Natural killer cell (primary cell): ENCODE results near the gene PTH. TPM values are rescaled to one million over a fixed set of nuclear protein-coding genes. Genes with fewer than 3 reads are reported as not detected.

Experiments used
- ATAC-seq, 3 donors: fragments of 150-1000 bp in 2 of 3; fragments of 200-7000 bp in 1 of 3; cut with Tn5 transposase; 1 replicate in 1 of 3; 2 replicates in 2 of 3; pipeline ENCODE4 v1.10.0; 2021; ENCODE audit warnings: mild to moderate bottlenecking in 2 of 3, moderate library complexity in 2 of 3
- DNase-seq, 2 donors: peaks; one replicate each; pipeline versions ENCODE4 v3.0.0 to v3.0.0-alpha.2; 2013 to 2021; ENCODE audit warnings: mixed read lengths in 1 of 2
- H3K27ac ChIP-seq: one replicate; pipeline ENCODE4 v1.5.1; 2013; ENCODE audit warnings: mild to moderate bottlenecking, low read length
- H3K27me3 ChIP-seq: one replicate; pipeline ENCODE4 v1.6.1; 2013; ENCODE audit warnings: low read length; ENCODE audit not compliant: control insufficient read depth, insufficient read depth
- H3K36me3 ChIP-seq: one replicate; pipeline ENCODE4 v1.6.1; 2013; ENCODE audit warnings: low read length; ENCODE audit not compliant: control insufficient read depth, insufficient read depth
- H3K4me1 ChIP-seq: one replicate; pipeline ENCODE4 v1.6.1; 2013; ENCODE audit warnings: low read length; ENCODE audit not compliant: control insufficient read depth, insufficient read depth
- H3K4me3 ChIP-seq: one replicate; pipeline ENCODE4 v1.5.1; 2013; ENCODE audit warnings: low read length
- H3K9me3 ChIP-seq: one replicate; pipeline ENCODE4 v1.6.1; 2013; ENCODE audit warnings: low read length; ENCODE audit not compliant: control insufficient read depth, insufficient read depth
- H3K27ac Mint-ChIP-seq, 2 donors: one replicate each; pipeline ENCODE4 v1.8.0; 2022; ENCODE audit warnings: mild to moderate bottlenecking in 2 of 2, mixed read lengths in 2 of 2, moderate library complexity in 1 of 2
- H3K27me3 Mint-ChIP-seq, 2 donors: one replicate each; pipeline ENCODE4 v1.8.0; 2022; ENCODE audit warnings: low read depth in 2 of 2, mixed read lengths in 2 of 2
- H3K36me3 Mint-ChIP-seq: one replicate; pipeline ENCODE4 v1.8.0; 2022; ENCODE audit warnings: mixed read lengths
- H3K4me1 Mint-ChIP-seq, 2 donors: one replicate each; pipeline ENCODE4 v1.8.0; 2022; ENCODE audit warnings: mixed read lengths in 2 of 2
- H3K4me3 Mint-ChIP-seq: one replicate; pipeline ENCODE4 v1.8.0; 2022; ENCODE audit warnings: mild to moderate bottlenecking, moderate library complexity, mixed read lengths
- H3K9me3 Mint-ChIP-seq, 2 donors: one replicate each; pipeline ENCODE4 v1.8.0; 2022; ENCODE audit warnings: mixed read lengths in 2 of 2
- CTCF ChIP-seq: fragments of 200-600 bp; IDR thresholded peaks from one replicate; pipeline ENCODE4 v1.8.0; 2022; ENCODE audit warnings: antibody characterized with exemption
- WGBS: methylation state at CpG from one replicate; pipeline ENCODE4 v1.1.7; 2013; ENCODE audit warnings: missing lambda C conversion rate; ENCODE audit not compliant: insufficient coverage; 5-methylcytosine and 5-hydroxymethylcytosine counted together
- intact Hi-C: fragments of 100-400 bp; cut with micrococcal nuclease; formaldehyde crosslinking; loops from one replicate; pipeline ENCODE4 v1.14.2; 2022
- total RNA-seq, 4 donors: library from RNA; stranded (reverse); fragments of 120-200 nt in 1 of 4; gene quantifications; one replicate each; pipeline versions ENCODE4 v1.2.3 to v1.2.4, GENCODE V29; 2013 to 2022

The PTH gene
- total RNA-seq, 3 donors from 2014 or later (not counting 1 experiment from before 2014, with no cell fraction given) = not detected

- H3K36me3 Mint-ChIP-seq = no peaks in the 10 kb centered on the region
- Histone ChIP-seq H3K4me1 (peaks cover 14% of the 10 kb centered on the region), H3K27me3 (no peaks in the 10 kb centered on the region), H3K9me3 (no peaks in the 10 kb centered on the region), H3K4me3 (no peak overlapping the region), H3K36me3 (no peaks in the 10 kb centered on the region), H3K27ac (no peak overlapping the region)
- peaks cover 7% of the 10 kb centered on the region in 2 donors for H3K27me3 Mint-ChIP-seq
- no peak overlapping the region for H3K27ac Mint-ChIP-seq
- intact Hi-C loops = no loop called here
- no peak overlapping the region for H3K4me3 Mint-ChIP-seq
- DNase-seq = peak in 1 of 2 donors; percentile 50
- TF ChIP-seq CTCF = peak; percentile 56
- peaks cover 33 to 34% of the 10 kb centered on the region in 2 donors for H3K4me1 Mint-ChIP-seq
- no peaks in the 10 kb centered on the region for H3K9me3 Mint-ChIP-seq
- 0% methylated on average over 4 of the region's 6 CpGs for WGBS
- no peak for ATAC-seq
These were observed 29.9 kb downstream of the PTH start for GRCh38 chr11:13465909-13466371.

- Mint-ChIP-seq H3K4me1 (peaks cover 44 to 47% of the 10 kb centered on the region in 2 donors), H3K27me3 (peaks cover 0 to 4% of the 10 kb centered on the region in 2 donors), H3K36me3 (no peaks in the 10 kb centered on the region), H3K4me3 (peak overlapping the region; percentile 96), H3K9me3 (no peaks in the 10 kb centered on the region), H3K27ac (peak overlapping the region; percentile 90 to 100)
- Histone ChIP-seq H3K36me3 (no peaks in the 10 kb centered on the region), H3K27me3 (no peaks in the 10 kb centered on the region), H3K4me3 (peak overlapping the region; percentile 99), H3K4me1 (peaks cover 14% of the 10 kb centered on the region), H3K27ac (peak overlapping the region; percentile 88), H3K9me3 (no peaks in the 10 kb centered on the region)
- ATAC-seq (no peak), DNase-seq (no peak)
- WGBS = 42% methylated on average over 12 of the region's 12 CpGs
- no peak for TF ChIP-seq CTCF
- intact Hi-C loops = loop anchor here (1.0 to 5.0 kb wide), 2 partner anchors 187 to 204 kb away; partner anchors contain the start of genes BMAL1 and FAR1
These were observed 32.0 kb downstream of the PTH start for GRCh38 chr11:13463779-13464290.

DNA sequence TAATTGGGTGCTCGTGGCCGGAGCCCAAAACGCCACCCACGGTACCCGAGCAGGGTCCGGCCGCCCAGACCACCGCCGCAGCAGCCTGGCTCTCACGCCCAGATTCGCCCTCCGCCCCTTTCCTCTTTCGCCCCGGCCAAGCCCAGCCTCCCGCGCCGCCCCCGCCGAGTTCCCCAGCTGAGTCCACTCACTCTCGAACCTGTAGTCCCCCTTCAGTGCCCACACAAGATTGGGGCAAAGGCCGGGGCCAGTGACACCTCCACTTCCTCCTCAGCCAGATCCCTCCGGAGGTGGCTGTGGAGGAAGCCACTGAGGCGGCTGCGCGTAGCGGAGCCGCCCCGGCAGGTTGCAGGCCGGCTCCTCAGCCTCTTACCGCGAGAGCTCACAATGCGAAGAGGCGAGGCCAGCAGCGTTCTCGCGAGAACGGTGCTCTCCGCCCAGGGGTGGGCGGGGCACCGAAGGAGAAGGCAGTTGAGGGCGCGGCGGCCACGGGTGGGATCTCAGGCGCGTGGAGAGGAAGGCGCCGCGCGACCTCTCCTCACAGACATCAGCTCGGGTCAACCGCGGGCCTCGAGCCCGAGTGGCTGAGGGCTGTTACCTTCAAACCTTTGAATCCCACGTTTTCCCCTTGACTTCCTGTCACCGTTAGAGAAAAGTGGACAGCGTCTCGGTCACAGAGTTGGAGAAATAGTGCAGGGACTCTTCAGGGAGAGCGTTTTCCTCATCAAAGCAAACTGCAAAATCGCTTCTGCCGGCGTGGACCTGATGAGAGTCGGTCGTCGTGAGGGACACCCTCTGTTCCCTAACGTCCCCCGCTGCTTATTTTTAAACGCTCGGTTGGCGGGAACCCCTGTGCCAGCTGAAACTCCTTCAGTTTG lies 32.7 kb downstream of the PTH start, which contains the start of gene BTBD10:
Gene BTBD10, minus strand, starts transcription at position 322 of the 878 bp plus-strand sequence. CDS start 18,098 bp downstream, outside the sequence.
- Mint-ChIP-seq H3K27me3 (peaks cover 0 to 4% of the 10 kb centered on the region in 2 donors), H3K9me3 (no peaks in the 10 kb centered on the region), H3K4me1 (peaks cover 47 to 49% of the 10 kb centered on the region in 2 donors), H3K27ac (peak within 1 kb of the TSS; percentile 90 to 100), H3K4me3 (peak within 1 kb of the TSS; percentile 96), H3K36me3 (no peaks in the 10 kb centered on the region)
- Histone ChIP-seq H3K27ac (peak within 1 kb of the TSS; percentile 88), H3K27me3 (no peaks in the 10 kb centered on the region), H3K36me3 (no peaks in the 10 kb centered on the region), H3K4me1 (peaks cover 14% of the 10 kb centered on the region), H3K9me3 (no peaks in the 10 kb centered on the region), H3K4me3 (peak within 1 kb of the TSS; percentile 99)
- WGBS = under 1% methylated on average over 71 of the region's 71 CpGs
- DNase-seq (peak; percentile 87 to 98), ATAC-seq (peak; percentile 98 to 100 (median 99))
- intact Hi-C loops = loop anchor here (1.0 to 5.0 kb wide), 2 partner anchors 186 to 205 kb away; partner anchors contain the start of genes BMAL1 and FAR1
- TF ChIP-seq CTCF = no peak
